D341Med (cell line): ENCODE data around the gene SLC6A3.

Experiments used
- DNase-seq: peaks from one replicate; pipeline ENCODE4 v3.0.0; 2012; ENCODE audit warnings: low spot score

SLC6A3 gene

DNA sequence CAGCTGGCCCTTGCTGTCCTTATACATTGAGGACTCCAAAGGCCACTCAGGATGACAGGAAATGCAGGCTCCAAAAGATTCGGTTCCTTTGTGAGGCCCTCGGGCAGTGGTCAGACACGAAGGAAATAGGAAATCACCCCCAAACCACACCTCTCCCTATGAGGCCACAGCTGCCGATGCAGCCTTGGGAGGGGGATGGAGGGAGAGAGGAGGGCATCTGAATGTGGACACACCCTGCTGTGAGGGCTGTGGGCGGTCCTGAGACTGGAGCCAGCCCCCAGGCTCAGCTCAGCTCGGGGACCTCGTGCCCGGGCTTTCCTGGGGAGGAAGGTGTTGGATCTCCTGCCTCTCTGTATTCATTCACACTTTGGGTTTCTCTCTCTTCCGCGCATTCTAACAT, 97.7 kb downstream of the SLC6A3 start:
- no peak for DNase-seq

- no peak for DNase-seq
Observed at GRCh38 chr5:1346627-1347440, 98.4 kb downstream of the SLC6A3 start.

GRCh38 chr5:1345876-1346626, 99.2 kb downstream of the SLC6A3 start:
- no peak for DNase-seq

GRCh38 chr5:1344975-1345838, 100.0 kb downstream of the SLC6A3 start, which contains the start of gene CLPTM1L:
Gene CLPTM1L, minus strand, starts transcription at chr5:1345099. Its CDS starts 258 bp downstream, at chr5:1344841.
- DNase-seq = peak; percentile 99

- DNase-seq = no peak
Observed at GRCh38 chr5:1343931-1344901, 101.0 kb downstream of the SLC6A3 start.

GRCh38 chr5:1343315-1343751, 101.9 kb downstream of the SLC6A3 start:
- no peak for DNase-seq
